OCI-LY3 (cell line): ENCODE results near the gene SEPTIN10.

Experiments used
- EZH2phosphoT487 ChIP-seq: fragments of 200-600 bp; shearing (Covaris generic); IDR thresholded peaks from 2 replicates; pipeline ENCODE4 v1.6.1; 2018; ENCODE audit warnings: antibody characterized with exemption, mixed run types, low read depth
- TF ChIP-seq, protein P1 (sequence below): fragments of 200-600, 300-600 bp; sonication (generic); IDR thresholded peaks from 2 replicates; pipeline ENCODE4 v1.5.1; 2014; ENCODE audit warnings: antibody characterized with exemption, low read length, low read depth

- TF ChIP-seq, protein P1, sequence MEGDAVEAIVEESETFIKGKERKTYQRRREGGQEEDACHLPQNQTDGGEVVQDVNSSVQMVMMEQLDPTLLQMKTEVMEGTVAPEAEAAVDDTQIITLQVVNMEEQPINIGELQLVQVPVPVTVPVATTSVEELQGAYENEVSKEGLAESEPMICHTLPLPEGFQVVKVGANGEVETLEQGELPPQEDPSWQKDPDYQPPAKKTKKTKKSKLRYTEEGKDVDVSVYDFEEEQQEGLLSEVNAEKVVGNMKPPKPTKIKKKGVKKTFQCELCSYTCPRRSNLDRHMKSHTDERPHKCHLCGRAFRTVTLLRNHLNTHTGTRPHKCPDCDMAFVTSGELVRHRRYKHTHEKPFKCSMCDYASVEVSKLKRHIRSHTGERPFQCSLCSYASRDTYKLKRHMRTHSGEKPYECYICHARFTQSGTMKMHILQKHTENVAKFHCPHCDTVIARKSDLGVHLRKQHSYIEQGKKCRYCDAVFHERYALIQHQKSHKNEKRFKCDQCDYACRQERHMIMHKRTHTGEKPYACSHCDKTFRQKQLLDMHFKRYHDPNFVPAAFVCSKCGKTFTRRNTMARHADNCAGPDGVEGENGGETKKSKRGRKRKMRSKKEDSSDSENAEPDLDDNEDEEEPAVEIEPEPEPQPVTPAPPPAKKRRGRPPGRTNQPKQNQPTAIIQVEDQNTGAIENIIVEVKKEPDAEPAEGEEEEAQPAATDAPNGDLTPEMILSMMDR, result no peak
- TF ChIP-seq EZH2phosphoT487, result no peak
Measured at GRCh38 chr2:109498906-109499305, 114.9 kb downstream of the SEPTIN10 start.
